Mesenchymal stem cell (in vitro differentiated cells and primary cell): ENCODE data around the gene SLC9B2.

Source experiments
- DNase-seq: peaks from one replicate; pipeline ENCODE4 v3.0.0-alpha.2; 2013
- H2AFZ ChIP-seq: one replicate; pipeline ENCODE4 v1.6.1; 2013; ENCODE audit warnings: low read depth, mild to moderate bottlenecking, control low read depth, inconsistent platforms, low read length, moderate library complexity
- H2AK5ac ChIP-seq: 2 replicates; pipeline ENCODE4 v1.6.1; 2013; ENCODE audit warnings: low read length, moderate library complexity, mild to moderate bottlenecking, inconsistent platforms; ENCODE audit not compliant: severe bottlenecking
- H2BK120ac ChIP-seq: one replicate; pipeline ENCODE4 v1.6.1; 2013; ENCODE audit warnings: low read depth, mild to moderate bottlenecking, inconsistent platforms, low read length, moderate library complexity
- H2BK12ac ChIP-seq, 2 experiments: one replicate each; pipeline ENCODE4 v1.6.1; 2013; ENCODE audit warnings: inconsistent platforms in 2 of 2, low read length in 2 of 2, mild to moderate bottlenecking in 2 of 2, moderate library complexity in 2 of 2, control low read depth in 1 of 2
- H2BK15ac ChIP-seq: one replicate; pipeline ENCODE4 v1.6.1; 2013; ENCODE audit warnings: mild to moderate bottlenecking, low read depth, inconsistent platforms; ENCODE audit not compliant: poor library complexity, severe bottlenecking
- H2BK5ac ChIP-seq: 2 replicates; pipeline ENCODE4 v1.6.1; 2013; ENCODE audit warnings: low read depth, mild to moderate bottlenecking, low read length, control low read depth, inconsistent platforms; ENCODE audit not compliant: poor library complexity, severe bottlenecking
- H3K14ac ChIP-seq, 2 experiments: one replicate each; pipeline ENCODE4 v1.6.1; 2013; ENCODE audit warnings: inconsistent platforms in 2 of 2, low read length in 2 of 2, control low read depth in 1 of 2, mild to moderate bottlenecking in 1 of 2, moderate library complexity in 1 of 2
- H3K18ac ChIP-seq, 2 experiments: one replicate each; pipeline ENCODE4 v1.6.1; 2013; ENCODE audit warnings: inconsistent platforms in 2 of 2, low read length in 2 of 2, control low read depth in 1 of 2, low read depth in 1 of 2, mild to moderate bottlenecking in 1 of 2
- H3K23ac ChIP-seq, 2 experiments: one replicate each; pipeline ENCODE4 v1.6.1; 2013; ENCODE audit warnings: inconsistent platforms in 2 of 2, low read length in 2 of 2, mild to moderate bottlenecking in 2 of 2, moderate library complexity in 2 of 2, control low read depth in 1 of 2
- H3K27ac ChIP-seq: 2 replicates; pipeline ENCODE4 v1.5.1; 2013; ENCODE audit warnings: mild to moderate bottlenecking, moderate library complexity, low read length, control low read depth, inconsistent platforms; ENCODE audit not compliant: poor library complexity, severe bottlenecking
- H3K27me3 ChIP-seq, 2 experiments: 2 replicates each; pipeline versions ENCODE4 v1.6.1 to v1.7.0; 2013; ENCODE audit warnings: low read length in 2 of 2, mild to moderate bottlenecking in 2 of 2, moderate library complexity in 2 of 2, control low read depth in 1 of 2, inconsistent platforms in 1 of 2; ENCODE audit not compliant: control insufficient read depth in 1 of 2, insufficient read depth in 1 of 2
- H3K36me3 ChIP-seq, 2 experiments: 2 replicates each; pipeline versions ENCODE4 v1.6.1 to v1.7.0; 2013; ENCODE audit warnings: low read length in 2 of 2, control low read depth in 1 of 2, inconsistent platforms in 1 of 2, low read depth in 1 of 2, mild to moderate bottlenecking in 1 of 2; ENCODE audit not compliant: insufficient read depth in 2 of 2, control insufficient read depth in 1 of 2
- H3K4ac ChIP-seq, 2 experiments: one replicate each; pipeline ENCODE4 v1.6.1; 2013; ENCODE audit warnings: inconsistent platforms in 2 of 2, low read length in 2 of 2, mild to moderate bottlenecking in 2 of 2, moderate library complexity in 2 of 2, control low read depth in 1 of 2, low read depth in 1 of 2
- H3K4me1 ChIP-seq: 2 replicates; pipeline ENCODE4 v1.6.1; 2013; ENCODE audit warnings: low read depth, low read length, control low read depth; ENCODE audit not compliant: control insufficient read depth, insufficient read depth
- H3K4me2 ChIP-seq: 2 replicates; pipeline ENCODE4 v1.6.1; 2013; ENCODE audit warnings: low read length, mild to moderate bottlenecking, inconsistent platforms; ENCODE audit not compliant: poor library complexity, severe bottlenecking
- H3K4me3 ChIP-seq, 2 experiments: 2 replicates each; pipeline versions ENCODE4 v1.5.1 to v1.7.0; 2013; ENCODE audit warnings: low read length in 2 of 2, mild to moderate bottlenecking in 2 of 2, control low read depth in 1 of 2, low read depth in 1 of 2; ENCODE audit not compliant: insufficient read depth in 1 of 2
- H3K79me1 ChIP-seq: replicated peaks from 2 replicates; pipeline ENCODE4 v1.6.1; 2013; ENCODE audit warnings: mild to moderate bottlenecking, control low read depth, low read length, inconsistent platforms; ENCODE audit not compliant: poor library complexity, severe bottlenecking
- H3K9ac ChIP-seq: 2 replicates; pipeline ENCODE4 v1.7.0; 2013; ENCODE audit warnings: mild to moderate bottlenecking, low read length, moderate library complexity
- H3K9me3 ChIP-seq: 2 replicates; pipeline ENCODE4 v1.7.0; 2013; ENCODE audit warnings: mild to moderate bottlenecking, low read length; ENCODE audit not compliant: control insufficient read depth
- H4K8ac ChIP-seq: one replicate; pipeline ENCODE4 v1.6.1; 2013; ENCODE audit warnings: inconsistent platforms, mild to moderate bottlenecking, low read length, moderate library complexity
- H4K91ac ChIP-seq: one replicate; pipeline ENCODE4 v1.6.1; 2013; ENCODE audit warnings: mild to moderate bottlenecking, low read length, inconsistent platforms
- WGBS: methylation state at CpG from one replicate; pipeline ENCODE4 v1.1.7; 2013; ENCODE audit warnings: mixed read lengths; 5-methylcytosine and 5-hydroxymethylcytosine counted together

SLC9B2 gene

DNA sequence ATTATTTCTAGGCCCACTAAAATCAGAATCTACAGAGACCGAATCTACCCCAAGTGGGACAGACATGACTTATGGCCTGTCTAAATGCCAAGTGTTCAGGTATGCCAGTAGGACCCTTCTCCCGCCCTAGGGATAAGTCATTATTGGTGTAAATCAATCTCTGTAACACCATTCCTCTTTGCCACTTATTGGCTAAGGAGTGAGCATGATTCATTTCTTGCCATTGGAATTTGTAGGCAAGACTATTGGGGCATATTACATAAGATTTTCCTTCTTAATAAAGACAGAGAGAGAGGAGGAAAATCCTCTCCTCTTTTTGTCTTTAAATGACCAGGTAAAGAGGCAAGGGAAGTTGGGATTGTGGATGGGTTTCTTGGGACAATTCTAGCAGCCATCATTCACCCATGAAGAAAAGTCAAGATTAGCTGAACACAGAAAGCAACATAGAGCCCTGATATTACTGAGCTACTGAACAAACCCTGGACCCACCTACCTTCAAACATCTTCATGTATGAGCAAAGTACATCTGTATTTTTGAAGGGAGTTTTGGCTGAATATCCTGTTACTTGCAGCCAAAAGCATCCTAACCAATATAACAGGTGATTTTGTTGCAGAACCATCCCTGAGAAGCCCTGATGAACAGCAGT lies 2.6 kb downstream of the SLC9B2 start:
- WGBS = 100% methylated on average over 1 of the region's 2 CpGs
- no peaks in the 10 kb centered on the region for H3K9me3 ChIP-seq
- no peak overlapping the region for H3K4me3 ChIP-seq
- no peaks in the 10 kb centered on the region for H3K27me3 ChIP-seq
- H2BK120ac ChIP-seq = no peak overlapping the region
- no peak overlapping the region for H3K23ac ChIP-seq
- H2BK15ac ChIP-seq = no peak overlapping the region
- no peak overlapping the region for H3K27ac ChIP-seq
- no peak overlapping the region for H2BK5ac ChIP-seq
- no peak overlapping the region for H3K4me2 ChIP-seq
- no peaks in the 10 kb centered on the region for H3K4me1 ChIP-seq
- H3K18ac ChIP-seq = no peak overlapping the region
- H2BK12ac ChIP-seq = no peak overlapping the region
- H3K36me3 ChIP-seq = peaks cover 0 to 3% of the 10 kb centered on the region in 2 experiments
- H3K9ac ChIP-seq = no peak overlapping the region
- H3K79me1 ChIP-seq = peaks cover 7% of the 10 kb centered on the region
- H3K4ac ChIP-seq = no peak overlapping the region
- no peak for DNase-seq
- H2AFZ ChIP-seq = no peak overlapping the region
- no peak overlapping the region for H4K91ac ChIP-seq
- H3K14ac ChIP-seq = no peak overlapping the region
- no peak overlapping the region for H2AK5ac ChIP-seq
- no peak overlapping the region for H4K8ac ChIP-seq

- Histone ChIP-seq H2BK5ac (no peak overlapping the region), H3K4ac (no peak overlapping the region), H3K27ac (no peak overlapping the region), H3K79me1 (peaks cover 7% of the 10 kb centered on the region), H3K18ac (no peak overlapping the region), H2AFZ (no peak overlapping the region), H3K27me3 (no peaks in the 10 kb centered on the region), H3K4me2 (no peak overlapping the region), H2BK15ac (no peak overlapping the region), H3K4me3 (no peak overlapping the region), H2BK12ac (no peak overlapping the region), H4K8ac (no peak overlapping the region), H3K9me3 (no peaks in the 10 kb centered on the region), H4K91ac (no peak overlapping the region), H3K23ac (no peak overlapping the region), H2BK120ac (no peak overlapping the region), H2AK5ac (no peak overlapping the region), H3K4me1 (no peaks in the 10 kb centered on the region), H3K36me3 (peaks cover 3 to 31% of the 10 kb centered on the region in 2 experiments), H3K9ac (no peak overlapping the region), H3K14ac (no peak overlapping the region)
- peak; percentile 3 for DNase-seq
- WGBS = 86% methylated on average over 1 of the region's 2 CpGs
These were observed 8.6 kb downstream of the SLC9B2 start for GRCh38 chr4:103067841-103068547.

DNA sequence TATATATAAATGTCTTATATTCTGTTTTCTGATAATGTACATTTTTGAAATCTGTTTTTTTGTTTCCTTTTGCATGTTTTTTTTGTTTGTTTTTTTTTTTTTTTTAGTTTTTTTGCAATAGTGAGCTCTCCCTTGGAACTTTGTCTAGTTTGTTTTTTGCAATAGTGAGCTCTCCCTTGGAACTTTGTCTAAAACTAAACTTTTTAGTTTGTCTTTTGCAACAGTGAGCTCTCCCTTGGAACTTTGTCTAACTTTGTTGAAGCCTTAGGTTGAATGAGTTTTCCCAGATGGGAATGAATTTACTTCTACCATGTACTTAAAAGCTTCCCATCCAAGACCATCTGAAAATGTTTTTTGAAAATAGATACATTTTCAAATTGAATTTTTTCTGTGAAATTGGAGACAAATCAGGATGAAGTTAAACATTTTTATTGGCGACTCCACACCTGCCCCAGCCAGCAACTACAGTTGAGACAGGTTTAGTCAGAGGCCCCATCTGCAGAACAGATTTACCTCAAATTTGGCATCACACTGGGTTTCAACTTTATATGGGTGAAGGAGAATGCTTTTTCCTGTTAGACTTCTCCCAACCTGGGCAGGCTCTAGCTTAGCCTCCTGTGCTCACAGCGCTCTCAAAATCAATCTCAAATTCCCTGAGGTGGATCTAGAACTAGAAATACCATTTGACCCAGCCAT lies 16.0 kb downstream of the SLC9B2 start:
- no peak for DNase-seq
- Histone ChIP-seq H3K9me3 (no peaks in the 10 kb centered on the region), H3K4me2 (no peak overlapping the region), H2BK5ac (no peak overlapping the region), H3K23ac (no peak overlapping the region), H2BK15ac (no peak overlapping the region), H3K36me3 (peaks cover 0 to 23% of the 10 kb centered on the region in 2 experiments), H3K27me3 (no peaks in the 10 kb centered on the region), H2AFZ (no peak overlapping the region), H2BK12ac (no peak overlapping the region), H2AK5ac (no peak overlapping the region), H2BK120ac (no peak overlapping the region), H4K91ac (no peak overlapping the region), H3K4me3 (no peak overlapping the region), H4K8ac (no peak overlapping the region), H3K79me1 (no peaks in the 10 kb centered on the region), H3K14ac (no peak overlapping the region), H3K4me1 (no peaks in the 10 kb centered on the region), H3K27ac (no peak overlapping the region), H3K9ac (no peak overlapping the region), H3K4ac (no peak overlapping the region), H3K18ac (no peak overlapping the region)
- 94% methylated on average over 1 of the region's 2 CpGs for WGBS

DNA sequence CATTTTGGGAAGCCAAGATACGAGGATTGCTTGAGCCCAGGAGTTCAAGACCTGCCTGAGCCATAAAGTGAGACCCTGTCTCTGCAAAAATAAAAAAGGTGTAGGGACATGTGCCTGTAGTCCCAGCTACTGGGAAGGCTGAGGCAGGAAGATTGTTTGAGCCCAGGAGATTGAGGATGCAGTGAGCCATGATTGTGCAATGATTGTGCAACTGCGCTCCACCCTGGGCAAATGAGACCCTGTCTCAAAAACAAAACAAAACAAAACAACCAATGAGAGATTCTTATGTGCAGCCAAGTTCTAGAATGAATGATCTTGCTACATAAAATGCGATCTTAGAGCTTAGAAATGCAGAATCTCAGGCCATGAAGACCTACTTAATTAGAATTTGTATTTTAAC lies 22.5 kb downstream of the SLC9B2 start:
- no peak overlapping the region for H3K4me3 ChIP-seq
- H2BK12ac ChIP-seq = no peak overlapping the region

More for the DNA sequence above, 22.5 kb downstream of the SLC9B2 start:
- H2BK15ac ChIP-seq = no peak overlapping the region
- H2BK5ac ChIP-seq = no peak overlapping the region
- H3K23ac ChIP-seq = no peak overlapping the region
- H3K4ac ChIP-seq = no peak overlapping the region
- H2AFZ ChIP-seq = no peak overlapping the region
- H3K4me1 ChIP-seq = no peaks in the 10 kb centered on the region
- H3K9me3 ChIP-seq = no peaks in the 10 kb centered on the region
- H4K8ac ChIP-seq = no peak overlapping the region
- no peak overlapping the region for H3K9ac ChIP-seq
- H3K14ac ChIP-seq = no peak overlapping the region
- peaks cover 0 to 12% of the 10 kb centered on the region in 2 experiments for H3K36me3 ChIP-seq
- H4K91ac ChIP-seq = no peak overlapping the region
- H3K18ac ChIP-seq = no peak overlapping the region
- 100% methylated on average over 1 of the region's 3 CpGs for WGBS
- H2AK5ac ChIP-seq = no peak overlapping the region
- DNase-seq = no peak
- H2BK120ac ChIP-seq = no peak overlapping the region
- no peaks in the 10 kb centered on the region for H3K79me1 ChIP-seq
- H3K27ac ChIP-seq = no peak overlapping the region
- H3K4me2 ChIP-seq = no peak overlapping the region
- no peaks in the 10 kb centered on the region for H3K27me3 ChIP-seq
